ENCODE measurements around the gene GMCL2.

GMCL2 gene

DNA sequence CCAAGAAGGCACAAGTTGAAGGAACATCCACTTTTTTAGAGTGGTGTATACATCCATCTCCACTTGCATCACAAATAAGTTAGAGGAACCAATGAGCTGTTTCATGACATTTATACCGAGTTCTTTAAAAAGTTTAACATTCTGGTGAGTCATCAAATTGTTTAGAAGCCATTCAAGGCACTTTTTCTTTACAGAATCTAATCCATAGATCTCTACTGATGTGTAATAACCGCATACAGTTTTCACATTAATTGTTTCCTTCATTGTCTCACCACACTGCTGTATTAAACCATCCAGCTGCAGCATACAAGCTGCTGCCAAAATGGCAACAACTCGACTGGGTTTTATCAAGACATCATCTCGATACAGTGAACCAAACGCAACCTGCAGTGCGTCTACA is 744 bp downstream of the GMCL2 start:
- H3K27ac ChIP-seq = no peak overlapping the region
- no peak overlapping the region for H3K4me3 ChIP-seq (ENCODE audit: low read depth in 1 of 2, low read length in 1 of 2)
- H3K27me3 ChIP-seq = no peaks in the 10 kb centered on the region
- H3K9me3 ChIP-seq = no peaks in the 10 kb centered on the region
- peaks cover 20 to 21% of the 10 kb centered on the region in 2 experiments for H3K4me1 ChIP-seq (ENCODE audit: control insufficient read depth in 1 of 2, insufficient read depth in 1 of 2, low read depth in 1 of 2, low read length in 1 of 2)
- no peaks in the 10 kb centered on the region for H3K36me3 ChIP-seq
- TF ChIP-seq, protein P1, sequence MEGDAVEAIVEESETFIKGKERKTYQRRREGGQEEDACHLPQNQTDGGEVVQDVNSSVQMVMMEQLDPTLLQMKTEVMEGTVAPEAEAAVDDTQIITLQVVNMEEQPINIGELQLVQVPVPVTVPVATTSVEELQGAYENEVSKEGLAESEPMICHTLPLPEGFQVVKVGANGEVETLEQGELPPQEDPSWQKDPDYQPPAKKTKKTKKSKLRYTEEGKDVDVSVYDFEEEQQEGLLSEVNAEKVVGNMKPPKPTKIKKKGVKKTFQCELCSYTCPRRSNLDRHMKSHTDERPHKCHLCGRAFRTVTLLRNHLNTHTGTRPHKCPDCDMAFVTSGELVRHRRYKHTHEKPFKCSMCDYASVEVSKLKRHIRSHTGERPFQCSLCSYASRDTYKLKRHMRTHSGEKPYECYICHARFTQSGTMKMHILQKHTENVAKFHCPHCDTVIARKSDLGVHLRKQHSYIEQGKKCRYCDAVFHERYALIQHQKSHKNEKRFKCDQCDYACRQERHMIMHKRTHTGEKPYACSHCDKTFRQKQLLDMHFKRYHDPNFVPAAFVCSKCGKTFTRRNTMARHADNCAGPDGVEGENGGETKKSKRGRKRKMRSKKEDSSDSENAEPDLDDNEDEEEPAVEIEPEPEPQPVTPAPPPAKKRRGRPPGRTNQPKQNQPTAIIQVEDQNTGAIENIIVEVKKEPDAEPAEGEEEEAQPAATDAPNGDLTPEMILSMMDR (IDR thresholded peaks at IDR 0.05) = no peak

DNA sequence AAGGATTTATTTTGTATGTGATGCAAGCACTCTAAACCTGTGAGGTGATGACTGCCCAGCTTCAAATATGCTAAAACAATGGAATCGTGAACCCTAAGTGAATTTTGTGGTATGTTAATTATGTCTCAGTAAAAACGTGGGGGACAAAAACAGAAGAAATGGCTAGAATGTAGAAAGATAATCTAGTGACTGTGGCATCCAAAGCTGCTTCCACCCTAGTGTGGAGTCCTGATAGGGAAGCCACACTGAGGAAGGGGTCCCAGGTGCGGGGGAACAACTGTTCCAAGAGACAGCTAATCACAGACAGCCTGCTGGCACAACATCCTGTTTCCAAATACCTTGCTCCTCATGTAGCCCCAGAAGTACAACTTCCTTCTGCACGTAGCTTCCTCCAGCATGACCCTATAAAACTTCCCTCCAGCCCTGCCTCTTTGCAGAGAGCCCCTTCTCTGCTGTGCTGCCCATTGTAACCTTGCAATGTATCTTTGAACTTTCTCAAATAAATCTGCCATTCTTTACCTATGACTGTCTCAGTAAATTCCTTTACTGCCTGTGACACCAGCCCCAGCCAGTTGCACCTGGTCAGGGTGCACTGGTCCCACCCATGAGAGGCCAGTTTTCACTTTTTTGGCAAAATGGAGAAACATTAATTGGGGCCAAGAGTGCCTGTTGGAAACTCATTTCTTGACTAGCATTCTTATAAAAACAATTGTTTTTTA is 4.9 kb downstream of the GMCL2 start:
- peak overlapping the region; percentile 85 for H3K27ac ChIP-seq
- H3K4me3 ChIP-seq (ENCODE audit: low read depth in 1 of 2, low read length in 1 of 2) = peak overlapping the region; percentile 12 to 32
- peaks cover 25 to 28% of the 10 kb centered on the region in 2 experiments for H3K4me1 ChIP-seq (ENCODE audit: control insufficient read depth in 1 of 2, insufficient read depth in 1 of 2, low read depth in 1 of 2, low read length in 1 of 2)
- no peaks in the 10 kb centered on the region for H3K9me3 ChIP-seq
- H3K36me3 ChIP-seq = no peaks in the 10 kb centered on the region
- H3K27me3 ChIP-seq = no peaks in the 10 kb centered on the region
- TF ChIP-seq, protein P1 (IDR thresholded peaks at IDR 0.05) = no peak

DNA sequence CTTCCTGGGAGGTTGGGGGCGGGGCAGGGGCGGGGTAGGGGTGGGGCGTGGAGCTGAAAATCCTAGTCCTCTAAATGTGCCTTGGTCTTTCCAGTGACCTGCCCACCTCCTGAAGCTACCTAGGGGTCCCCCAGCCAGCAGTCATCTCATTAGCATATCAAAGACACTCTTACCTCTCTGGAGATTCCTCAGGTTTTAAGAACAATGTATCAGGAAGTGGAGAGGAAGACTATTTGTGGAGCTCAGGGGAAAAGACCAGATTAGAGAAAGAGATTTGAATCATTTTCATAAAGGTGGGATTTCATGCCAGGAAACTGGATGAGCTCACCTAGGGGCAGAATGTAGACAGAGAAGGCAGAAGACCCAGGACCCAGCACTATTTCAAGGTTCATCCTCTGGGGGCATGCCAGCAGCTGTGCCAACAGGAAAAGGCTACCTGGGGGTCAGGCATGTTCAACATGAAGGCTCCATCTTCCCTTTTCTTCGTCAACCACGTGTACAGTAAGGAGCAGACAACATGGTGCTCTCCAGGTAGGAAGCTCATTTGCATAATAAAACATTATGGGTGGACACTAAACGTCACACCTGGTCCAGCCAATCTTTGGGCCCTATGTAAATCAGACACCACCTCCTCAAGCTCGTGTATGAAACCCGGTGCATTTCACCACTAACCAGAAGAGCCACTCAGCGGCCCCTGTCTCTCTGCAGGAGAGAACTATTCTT is 6.9 kb downstream of the GMCL2 start:
- TF ChIP-seq, protein P1 (IDR thresholded peaks at IDR 0.05) = no peak
- H3K36me3 ChIP-seq = no peaks in the 10 kb centered on the region
- H3K9me3 ChIP-seq = no peaks in the 10 kb centered on the region
- peaks cover 25 to 28% of the 10 kb centered on the region in 2 experiments for H3K4me1 ChIP-seq (ENCODE audit: control insufficient read depth in 1 of 2, insufficient read depth in 1 of 2, low read depth in 1 of 2, low read length in 1 of 2)
- no peak overlapping the region for H3K27ac ChIP-seq
- H3K27me3 ChIP-seq = no peaks in the 10 kb centered on the region
- no peak overlapping the region for H3K4me3 ChIP-seq (ENCODE audit: low read depth in 1 of 2, low read length in 1 of 2)

DNA sequence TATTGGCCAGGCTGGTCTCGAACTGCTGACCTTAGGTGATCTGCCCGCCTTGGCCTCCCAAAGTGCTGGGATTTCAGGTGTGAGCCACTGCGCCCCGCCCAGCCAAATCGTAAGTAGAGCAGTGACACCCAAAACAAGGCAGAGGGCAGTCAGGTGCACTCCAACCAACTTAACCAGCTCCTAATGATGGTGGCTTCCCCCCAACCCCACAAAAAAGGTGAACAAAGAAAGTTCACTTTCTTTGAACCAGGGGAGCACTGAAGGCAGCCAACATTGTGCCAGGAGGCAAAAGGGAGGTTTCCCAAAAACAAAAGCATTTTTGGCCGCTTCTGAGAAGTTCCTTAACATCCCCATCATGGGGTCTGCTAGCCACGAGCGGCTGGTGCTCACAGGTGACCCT is 9.6 kb downstream of the GMCL2 start:
- no peaks in the 10 kb centered on the region for H3K9me3 ChIP-seq
- H3K27ac ChIP-seq = no peak overlapping the region
- H3K4me3 ChIP-seq (ENCODE audit: low read depth in 1 of 2, low read length in 1 of 2) = no peak overlapping the region
- TF ChIP-seq, protein P1 (IDR thresholded peaks at IDR 0.05) = no peak
- H3K27me3 ChIP-seq = no peaks in the 10 kb centered on the region
- no peaks in the 10 kb centered on the region for H3K36me3 ChIP-seq
- peaks cover 16 to 18% of the 10 kb centered on the region in 2 experiments for H3K4me1 ChIP-seq (ENCODE audit: control insufficient read depth in 1 of 2, insufficient read depth in 1 of 2, low read depth in 1 of 2, low read length in 1 of 2)

DNA sequence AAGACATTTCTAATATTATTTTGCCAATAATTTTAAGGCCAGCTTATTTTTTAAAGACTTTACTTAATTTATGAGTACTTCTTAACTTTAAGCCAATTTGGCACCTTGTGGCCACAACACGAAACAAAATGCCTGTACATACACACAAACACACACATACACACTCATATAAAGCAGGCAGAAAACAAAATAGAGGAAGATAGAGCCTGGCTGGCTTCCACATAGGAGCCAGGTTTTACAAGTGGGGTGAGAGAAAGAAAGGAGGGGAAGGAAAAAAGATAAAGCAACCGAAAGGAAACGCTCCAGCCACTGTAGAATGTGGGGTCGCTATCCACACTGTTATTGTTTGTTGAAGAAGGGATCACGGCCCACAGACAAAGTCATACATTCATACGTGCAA is 10.4 kb downstream of the GMCL2 start:
- TF ChIP-seq, protein P1 (IDR thresholded peaks at IDR 0.05) = no peak
- Histone ChIP-seq H3K9me3 (no peaks in the 10 kb centered on the region), H3K4me1 (ENCODE audit: control insufficient read depth in 1 of 2, insufficient read depth in 1 of 2, low read depth in 1 of 2, low read length in 1 of 2) (peaks cover 8 to 11% of the 10 kb centered on the region in 2 experiments), H3K4me3 (ENCODE audit: low read depth in 1 of 2, low read length in 1 of 2) (no peak overlapping the region), H3K36me3 (no peaks in the 10 kb centered on the region), H3K27me3 (no peaks in the 10 kb centered on the region), H3K27ac (no peak overlapping the region)
